Right forelimb (tissue), 1 donor: ENCODE results near the gene COBL.
"Not testable (repeated sequence)": the region's sequence is repeated elsewhere in the genome, so short reads cannot be mapped to it uniquely, and the experiment has no call there.

Source experiments
- DNase-seq: peaks from one replicate; pipeline ENCODE4 v3.0.0-alpha.2; 2018

The COBL gene

GRCh38 chr7:51016546-51016945 is 300.1 kb downstream of the COBL start:
- DNase-seq = no peak

GRCh38 chr7:51015581-51015980 is 301.0 kb downstream of the COBL start:
- no peak for DNase-seq

GRCh38 chr7:51014811-51015210 is 301.8 kb downstream of the COBL start:
- DNase-seq = no peak

GRCh38 chr7:51013861-51014511 is 302.6 kb downstream of the COBL start:
- no peak for DNase-seq

- no peak for DNase-seq
These were observed 303.3 kb downstream of the COBL start for GRCh38 chr7:51013218-51013786.

GRCh38 chr7:51012569-51013217 is 303.9 kb downstream of the COBL start:
- no peak for DNase-seq

GRCh38 chr7:51011710-51012350 is 304.8 kb downstream of the COBL start:
- no peak for DNase-seq

GRCh38 chr7:51010534-51010933 is 306.1 kb downstream of the COBL start:
- no peak for DNase-seq

- no peak for DNase-seq
These were observed 306.7 kb downstream of the COBL start for GRCh38 chr7:51009716-51010496.

GRCh38 chr7:51007551-51008505 is 308.8 kb downstream of the COBL start:
- no peak for DNase-seq

- no peak for DNase-seq
These were observed 309.9 kb downstream of the COBL start for GRCh38 chr7:51006483-51007235.

GRCh38 chr7:51005074-51005473 is 311.5 kb downstream of the COBL start:
- no peak for DNase-seq

GRCh38 chr7:51000956-51001355 is 315.7 kb downstream of the COBL start:
- no peak for DNase-seq

GRCh38 chr7:50994753-50995319 is 321.8 kb downstream of the COBL start:
- no peak for DNase-seq

GRCh38 chr7:50990214-50990613 is 326.4 kb downstream of the COBL start:
- DNase-seq = not testable (repeated sequence)

- DNase-seq = no peak
These were observed 327.6 kb downstream of the COBL start for GRCh38 chr7:50988988-50989387.

GRCh38 chr7:50988465-50988864 is 328.1 kb downstream of the COBL start:
- no peak for DNase-seq

GRCh38 chr7:50985096-50985495 is 331.5 kb downstream of the COBL start:
- no peak for DNase-seq

- no peak for DNase-seq
These were observed 332.8 kb downstream of the COBL start for GRCh38 chr7:50983850-50984249.

GRCh38 chr7:50982626-50983025 is 334.0 kb downstream of the COBL start:
- DNase-seq = no peak

- DNase-seq = no peak
These were observed 334.9 kb downstream of the COBL start for GRCh38 chr7:50981743-50982142.
